ENCODE data around the gene TLX2.

Gene TLX2

DNA sequence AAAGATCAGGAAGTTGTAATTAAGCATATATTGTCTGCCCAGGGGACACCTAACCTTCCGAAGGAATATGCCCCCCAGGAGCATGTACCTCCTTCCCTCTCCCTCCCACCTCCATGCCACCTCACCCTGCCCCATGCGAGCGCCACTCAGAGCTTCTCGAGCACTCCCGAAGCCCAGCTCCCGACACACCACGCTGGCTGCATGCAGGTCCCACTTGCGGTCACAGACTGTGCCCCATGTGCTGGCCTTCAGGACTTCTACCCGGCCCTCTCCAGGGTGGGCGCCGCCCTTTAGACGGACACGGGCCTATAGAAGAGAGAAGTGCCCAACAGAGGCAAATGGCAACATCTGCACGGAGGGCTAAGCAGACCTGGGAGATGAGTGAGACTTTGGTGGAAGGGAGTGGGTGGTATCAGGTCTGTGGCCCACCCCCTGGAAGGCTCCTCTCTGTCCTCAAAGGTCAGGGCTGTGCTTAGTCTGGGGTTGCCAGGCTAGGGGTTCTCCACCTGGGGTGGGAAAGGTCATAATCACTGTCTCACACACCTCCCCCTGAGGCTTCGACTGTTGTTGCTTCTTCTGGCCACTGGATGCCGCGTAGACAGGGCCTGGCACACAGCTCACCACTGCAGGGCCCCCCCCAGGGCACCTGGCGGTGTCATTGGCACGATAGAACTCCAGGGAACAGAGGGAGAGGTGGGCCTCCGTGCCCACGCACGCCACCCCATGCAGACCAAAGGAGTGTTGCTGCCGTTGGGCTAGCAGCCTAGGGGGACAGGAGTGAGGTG, 22.1 kb downstream of the TLX2 start:
- DNase-seq: no peak

DNA sequence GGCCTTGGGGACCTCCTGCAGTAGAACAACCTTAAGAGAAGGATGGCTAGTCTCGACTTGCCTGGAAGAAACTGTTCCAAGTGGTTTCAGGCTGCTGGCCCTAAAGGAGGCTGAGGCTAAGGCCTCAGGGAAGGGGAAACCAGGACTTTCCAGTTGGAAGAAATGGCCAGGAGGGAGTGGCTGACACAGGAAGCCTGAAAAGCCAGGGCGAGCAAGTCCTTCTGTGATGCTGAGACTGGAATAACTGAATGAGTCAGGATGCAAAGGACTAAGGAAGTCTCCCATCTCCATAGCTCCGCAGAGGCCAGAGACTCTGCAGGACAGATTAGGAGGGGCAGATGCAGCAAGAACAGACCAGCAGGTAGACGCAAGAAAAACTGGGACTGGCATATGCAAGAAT, 22.9 kb downstream of the TLX2 start:
- no peak for DNase-seq

DNA sequence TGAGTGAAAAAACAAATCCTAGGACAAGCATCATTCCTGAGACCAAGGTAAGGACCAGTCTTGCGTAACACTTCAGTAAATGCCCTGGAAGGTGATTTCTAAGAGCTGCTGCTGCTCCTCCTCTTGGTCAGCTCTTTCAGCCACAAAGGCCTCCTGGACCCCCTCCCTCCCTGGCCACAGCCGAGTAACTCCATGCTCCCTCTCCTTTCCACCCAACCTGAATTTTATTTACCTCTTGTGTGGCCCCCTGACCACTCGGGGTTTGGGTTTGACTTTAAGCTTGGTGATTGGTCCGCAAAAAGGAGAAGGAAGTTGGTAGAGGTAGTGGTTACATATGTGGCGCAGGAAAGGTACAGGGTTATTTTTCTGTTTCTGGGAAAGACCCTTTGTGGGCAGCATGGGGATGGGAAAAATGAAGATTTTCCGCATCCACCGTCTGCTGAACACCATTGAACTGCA, 24.7 kb downstream of the TLX2 start:
- DNase-seq: no peak

DNA sequence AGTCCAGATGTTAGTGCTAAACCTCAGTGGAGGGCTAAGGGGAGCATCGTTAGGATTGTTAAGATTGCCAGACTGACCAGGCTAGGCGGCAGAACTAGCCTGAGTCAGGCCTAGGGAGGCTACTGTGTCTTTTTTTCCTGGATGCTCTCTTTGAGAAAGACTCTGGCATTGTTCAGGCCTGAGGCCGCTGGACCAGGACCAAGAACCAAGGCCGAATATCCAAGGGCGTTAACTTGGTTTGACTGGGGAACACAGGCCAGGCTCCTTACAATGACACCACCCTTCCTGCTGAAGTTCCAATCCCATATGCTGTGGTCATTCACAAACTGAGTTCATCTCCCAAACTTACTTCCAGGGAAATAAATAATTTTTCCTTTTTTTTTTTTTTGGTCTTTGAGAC, 26.0 kb downstream of the TLX2 start:
- DNase-seq: no peak

DNA sequence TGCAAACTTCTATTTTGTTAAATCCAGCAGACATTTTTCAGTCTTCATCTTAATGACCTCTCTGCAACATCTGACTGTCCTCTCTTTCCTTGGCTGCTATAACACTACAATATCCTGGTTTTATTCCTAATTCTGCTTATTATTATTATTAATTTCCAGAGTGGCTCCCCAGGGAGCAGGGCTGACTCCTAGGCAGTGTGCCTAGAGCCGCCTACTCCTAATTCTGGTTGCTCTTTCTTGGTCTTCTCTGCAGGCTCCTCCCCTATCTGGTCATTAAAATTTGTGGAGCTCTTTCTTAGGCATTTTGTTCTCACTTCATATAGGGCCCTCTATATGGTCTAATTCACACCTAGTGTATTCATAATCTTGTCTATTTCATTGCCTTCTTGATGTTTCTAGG, 28.7 kb downstream of the TLX2 start:
- no peak for DNase-seq

DNA sequence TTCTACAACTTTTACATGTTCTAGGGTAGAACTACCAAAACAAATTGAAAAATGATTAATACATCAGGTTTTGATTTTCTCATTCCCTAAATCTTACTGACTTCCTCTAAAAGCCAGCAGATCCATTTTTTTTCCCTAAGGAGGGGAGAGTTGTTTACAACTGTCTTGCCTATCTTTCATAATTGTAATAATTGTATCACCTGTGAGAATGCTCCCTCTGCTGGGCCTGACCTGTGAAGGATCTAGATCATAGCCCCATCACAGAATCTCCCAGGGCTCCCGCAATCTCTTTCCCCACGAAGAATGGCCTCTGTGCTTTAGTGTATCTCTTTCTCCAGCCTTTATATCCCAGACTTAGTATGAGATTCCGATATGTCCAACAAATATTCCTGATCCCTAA, 30.4 kb downstream of the TLX2 start:
- peak in 1 of 2 donors; percentile 26 for DNase-seq

DNA sequence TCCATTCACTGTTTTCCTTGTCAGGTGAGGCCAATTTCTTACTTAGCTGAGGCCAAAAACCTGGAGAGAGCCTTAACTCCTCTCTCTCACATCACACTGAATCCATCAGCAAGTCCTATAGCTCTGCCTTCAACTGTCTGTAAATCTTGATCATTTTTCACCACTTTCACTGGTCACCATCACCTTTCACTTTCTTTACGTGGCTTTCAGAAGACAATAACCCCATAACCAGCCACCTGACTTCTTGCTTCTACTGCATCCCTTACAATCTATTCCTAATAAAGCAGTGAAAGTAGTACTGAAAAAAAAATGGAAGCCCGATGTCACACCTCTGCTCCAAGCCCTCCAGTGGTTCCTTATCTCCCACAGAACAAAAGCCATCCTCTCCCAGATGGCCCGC, 31.8 kb downstream of the TLX2 start:
- DNase-seq: no peak

DNA sequence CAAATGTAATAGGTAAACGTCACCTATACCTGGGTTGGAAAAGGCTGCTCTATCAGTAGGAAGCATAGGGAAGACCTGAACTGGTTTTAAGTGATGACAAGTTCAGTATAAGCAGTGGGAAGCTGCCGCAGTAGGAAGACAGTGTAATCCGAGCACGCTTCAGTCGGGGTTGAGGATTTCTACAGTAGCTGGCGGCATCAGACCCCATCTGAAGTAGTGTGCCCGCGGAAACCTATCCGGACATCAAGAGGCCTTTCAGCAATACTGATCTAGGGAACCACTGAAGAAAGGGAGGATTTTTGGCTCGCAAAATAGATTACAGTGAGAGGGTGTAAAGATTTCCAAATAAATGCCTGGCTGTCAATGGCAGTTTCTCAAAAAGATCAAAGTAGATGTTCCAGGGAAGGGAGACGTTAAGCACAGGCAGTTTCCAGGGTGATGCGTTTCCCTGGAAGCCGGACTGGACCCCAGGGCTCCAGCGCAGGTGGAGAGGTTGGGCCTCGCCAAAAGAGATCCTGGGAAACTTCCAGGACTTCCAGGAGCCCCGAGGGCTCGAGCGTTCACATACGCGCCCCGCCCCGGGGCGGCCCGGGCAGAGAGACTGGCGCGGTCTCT, 34.1 kb downstream of the TLX2 start:
- no peak for DNase-seq

DNA sequence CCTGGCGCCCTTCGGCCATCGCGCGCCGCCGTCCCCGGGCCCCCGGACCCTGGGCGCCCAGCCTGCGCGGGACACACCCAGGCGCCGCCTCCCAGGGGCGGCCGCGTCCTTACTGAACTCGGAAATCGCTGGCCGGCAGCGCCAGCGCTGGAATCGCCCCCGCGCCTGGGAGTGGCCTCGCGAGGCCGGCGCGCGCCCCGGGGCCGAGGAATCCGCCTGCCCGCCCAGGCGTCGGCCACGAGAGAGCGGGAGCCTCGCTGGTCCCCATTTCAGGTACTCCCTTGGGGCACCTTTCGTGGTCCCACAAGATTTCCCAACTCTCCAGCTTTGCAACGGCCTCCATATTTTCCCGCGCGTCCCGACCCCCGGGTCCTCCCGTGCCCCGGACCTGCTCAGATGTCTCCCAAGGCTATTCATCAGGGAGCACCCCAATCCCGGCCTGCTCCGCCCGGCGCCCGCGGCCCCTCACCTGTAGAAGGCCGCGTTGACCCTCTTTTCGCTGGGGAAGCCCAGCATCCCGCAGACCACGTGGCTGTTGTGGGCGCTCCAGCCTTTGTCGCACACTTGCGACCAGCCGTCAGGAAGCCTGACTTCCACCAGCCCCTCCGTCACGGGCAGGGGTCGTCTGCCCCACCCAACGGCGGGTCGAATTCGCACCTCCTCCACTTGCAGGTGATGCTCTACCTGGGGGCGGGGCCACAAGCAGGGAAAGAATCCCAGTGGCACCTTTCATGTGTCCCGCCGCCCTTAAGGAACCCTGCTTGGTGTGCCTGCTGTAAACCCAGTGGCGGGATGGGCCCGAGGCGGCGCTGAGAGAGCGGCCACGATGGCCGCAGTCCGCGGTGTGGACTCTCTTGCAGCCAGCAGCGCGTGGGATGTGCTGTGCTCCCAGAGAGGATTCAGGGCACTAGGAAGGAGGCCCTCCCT, 34.9 kb downstream of the TLX2 start:
- no peak for DNase-seq

DNA sequence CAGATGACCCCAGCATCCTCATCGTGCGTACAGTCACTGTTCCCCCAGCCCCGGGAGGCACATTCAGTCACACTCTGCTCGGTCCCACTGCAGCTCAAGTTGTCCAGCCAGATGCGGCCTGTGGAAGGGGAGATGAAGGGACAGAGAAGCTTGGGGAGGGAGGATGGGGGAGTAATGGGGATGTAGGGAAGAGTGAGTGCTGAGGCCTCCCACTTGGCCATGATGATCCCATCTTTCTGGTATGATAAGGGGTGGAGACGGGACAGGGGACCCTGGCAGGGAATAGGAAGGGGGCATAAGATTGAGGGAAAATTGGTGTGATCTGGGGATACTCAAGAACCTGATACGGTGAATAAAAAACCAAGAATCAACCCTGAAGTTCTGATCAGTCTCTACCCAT, 36.0 kb downstream of the TLX2 start:
- no peak for DNase-seq

DNA sequence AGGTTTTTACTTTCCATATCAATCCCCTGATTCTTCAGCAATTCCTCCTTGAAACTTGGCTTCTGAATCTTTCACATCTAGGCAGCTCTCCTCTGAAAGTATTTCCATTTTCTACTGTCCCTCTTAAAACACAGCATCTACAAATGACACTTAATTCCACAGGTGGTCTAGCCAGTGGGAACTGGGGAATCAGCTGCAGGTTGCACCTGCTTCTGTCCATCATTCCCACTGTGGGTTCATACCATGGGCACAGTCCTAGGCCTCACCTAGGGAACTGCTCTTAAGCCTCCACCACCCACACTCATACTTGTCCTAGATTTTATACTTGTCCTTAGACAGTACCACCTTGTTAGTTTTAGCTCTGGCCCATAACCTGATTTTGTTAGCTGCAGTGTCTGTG, 37.3 kb downstream of the TLX2 start:
- DNase-seq: no peak

DNA sequence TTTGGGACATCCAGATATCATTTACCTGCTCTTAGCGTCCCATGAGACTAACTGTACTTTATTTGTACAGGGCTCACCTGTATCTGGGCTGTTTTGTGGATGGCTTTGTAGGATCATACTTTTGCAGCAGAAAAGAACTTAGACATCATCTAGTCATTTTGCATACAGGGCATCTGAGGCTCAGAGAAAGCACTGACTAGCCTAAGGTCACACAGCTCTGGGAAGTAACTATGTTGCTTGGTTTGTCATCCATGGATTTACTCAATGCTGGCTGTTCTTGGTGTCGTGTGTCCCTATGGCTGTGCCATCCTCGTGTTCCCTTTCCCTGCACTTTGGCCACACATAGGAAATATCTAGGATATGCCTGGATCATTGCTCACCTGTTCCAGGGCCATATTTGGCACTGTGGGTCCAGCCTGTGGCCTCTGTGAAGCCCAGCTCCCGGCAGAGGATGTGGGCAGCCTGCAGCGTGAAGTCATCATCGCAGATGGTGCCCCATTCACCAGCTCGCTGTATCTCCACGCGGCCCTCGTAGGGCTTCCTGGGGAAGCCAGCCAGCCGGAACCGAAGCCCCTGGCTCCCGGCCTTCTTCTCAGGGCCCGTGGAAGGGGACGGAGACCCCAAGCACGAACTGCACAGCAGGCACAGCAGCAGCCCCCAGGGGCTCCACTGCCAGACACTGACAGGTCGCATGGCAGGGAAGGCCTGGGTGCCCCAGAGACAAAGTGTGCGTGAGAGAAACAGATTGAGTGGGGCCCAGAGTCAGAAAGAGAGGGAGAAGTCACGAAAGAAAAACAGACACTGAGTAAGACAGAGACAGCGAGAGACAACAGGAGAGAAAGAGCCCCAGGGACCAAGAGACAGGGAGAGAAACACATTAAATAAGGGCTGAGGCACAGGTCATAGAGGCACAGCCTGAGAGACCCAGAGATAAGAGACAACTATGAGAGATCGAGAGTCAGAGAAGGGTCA, 38.0 kb downstream of the TLX2 start:
- DNase-seq: no peak

DNA sequence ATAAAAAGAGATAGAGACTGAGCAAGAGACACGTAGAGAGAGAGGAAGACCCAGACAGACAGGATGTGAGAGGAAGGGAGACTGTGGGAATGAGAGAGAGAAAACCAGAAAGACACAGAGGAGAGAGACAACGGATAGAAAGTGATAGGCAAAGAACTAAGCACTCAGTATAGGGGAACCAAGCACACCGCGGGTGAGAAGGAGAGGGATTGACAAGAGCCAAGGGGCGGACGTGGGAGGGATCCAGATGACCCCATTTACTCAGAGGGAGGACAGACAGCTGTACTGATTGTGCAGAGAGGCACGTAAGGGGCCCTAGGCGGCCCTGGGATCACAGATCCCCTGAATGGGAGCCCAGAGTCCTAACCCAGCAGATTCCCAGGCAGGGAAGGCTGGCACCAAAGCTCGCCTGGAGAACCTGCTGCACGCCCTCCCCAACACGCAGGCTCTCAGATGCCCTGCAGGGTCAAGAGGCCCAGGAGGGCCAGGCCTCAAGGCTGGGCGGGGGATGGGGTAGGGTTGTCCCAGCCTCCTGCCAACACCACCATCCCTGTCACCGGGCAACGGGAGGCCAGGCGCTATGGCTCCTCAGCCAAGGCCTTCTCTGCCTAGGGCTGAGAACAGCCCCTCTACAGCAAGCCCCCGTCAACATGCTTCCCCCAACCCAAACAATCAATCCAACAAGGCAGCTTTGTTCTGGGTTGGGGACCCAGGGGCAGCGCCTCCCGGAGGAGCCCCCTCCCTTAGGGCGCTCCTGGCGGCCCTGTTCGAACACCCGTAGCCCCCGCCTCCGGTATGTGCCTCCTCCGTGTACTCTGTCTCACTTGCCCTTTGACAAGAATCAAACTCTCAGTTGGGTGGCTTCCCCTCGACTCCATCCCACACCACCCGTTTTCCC, 38.9 kb downstream of the TLX2 start:
- DNase-seq: no peak

DNA sequence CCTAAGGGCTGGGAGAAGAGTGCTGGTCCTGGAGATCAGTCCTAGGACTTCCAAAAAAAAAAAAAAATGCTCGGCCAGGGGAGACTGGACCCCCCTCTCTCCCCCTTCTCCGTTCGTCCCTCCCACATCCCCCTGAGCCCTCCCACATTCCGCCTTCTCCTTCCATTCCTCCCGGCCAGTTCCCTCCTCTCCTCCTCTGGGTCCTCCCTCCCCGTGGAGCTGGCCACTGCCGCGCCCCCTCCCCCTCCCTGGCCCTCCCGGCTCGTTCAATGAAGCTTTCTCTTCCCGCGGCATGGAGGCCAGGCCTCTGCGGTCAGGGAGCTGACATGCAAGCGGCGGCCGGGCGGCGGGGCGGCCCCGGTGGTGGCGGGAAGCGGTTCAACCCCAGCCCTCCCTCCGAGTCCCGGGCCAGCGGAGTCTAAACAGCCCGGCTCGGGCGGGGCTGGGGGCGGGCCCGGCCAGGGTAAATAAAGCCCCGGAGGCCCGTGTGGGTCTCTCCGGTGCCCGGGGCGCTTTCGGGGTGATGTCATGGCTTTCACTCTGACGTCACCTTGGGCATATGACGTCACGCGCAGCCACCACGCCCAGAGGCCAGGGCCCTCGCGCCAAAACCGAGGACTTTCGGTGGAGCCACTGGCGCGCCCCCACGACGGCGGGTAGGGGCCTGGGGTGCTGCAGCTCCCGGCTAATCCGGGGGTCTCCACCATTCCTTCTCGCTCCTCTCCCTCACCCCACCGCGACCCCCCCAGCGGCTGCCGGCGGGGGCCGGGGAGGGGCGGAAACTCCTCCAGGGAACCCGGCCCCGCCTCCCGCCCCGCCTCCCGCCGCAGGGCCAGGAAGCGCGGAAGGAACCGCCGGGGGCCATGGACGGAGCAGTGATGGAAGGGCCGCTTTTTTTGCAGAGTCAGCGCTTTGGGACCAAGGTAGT, 39.9 kb downstream of the TLX2 start, which contains the start of the genes DOK1 and LOXL3:
TSS of gene DOK1 (plus strand) at position 829 of the 928 bp plus-strand sequence. CDS start at position 864, 35 bp downstream.
TSS of gene LOXL3 (minus strand) at position 51 of the 928 bp plus-strand sequence. CDS start 1,308 bp downstream, outside the sequence.
- DNase-seq: peak; percentile 76 to 88

DNA sequence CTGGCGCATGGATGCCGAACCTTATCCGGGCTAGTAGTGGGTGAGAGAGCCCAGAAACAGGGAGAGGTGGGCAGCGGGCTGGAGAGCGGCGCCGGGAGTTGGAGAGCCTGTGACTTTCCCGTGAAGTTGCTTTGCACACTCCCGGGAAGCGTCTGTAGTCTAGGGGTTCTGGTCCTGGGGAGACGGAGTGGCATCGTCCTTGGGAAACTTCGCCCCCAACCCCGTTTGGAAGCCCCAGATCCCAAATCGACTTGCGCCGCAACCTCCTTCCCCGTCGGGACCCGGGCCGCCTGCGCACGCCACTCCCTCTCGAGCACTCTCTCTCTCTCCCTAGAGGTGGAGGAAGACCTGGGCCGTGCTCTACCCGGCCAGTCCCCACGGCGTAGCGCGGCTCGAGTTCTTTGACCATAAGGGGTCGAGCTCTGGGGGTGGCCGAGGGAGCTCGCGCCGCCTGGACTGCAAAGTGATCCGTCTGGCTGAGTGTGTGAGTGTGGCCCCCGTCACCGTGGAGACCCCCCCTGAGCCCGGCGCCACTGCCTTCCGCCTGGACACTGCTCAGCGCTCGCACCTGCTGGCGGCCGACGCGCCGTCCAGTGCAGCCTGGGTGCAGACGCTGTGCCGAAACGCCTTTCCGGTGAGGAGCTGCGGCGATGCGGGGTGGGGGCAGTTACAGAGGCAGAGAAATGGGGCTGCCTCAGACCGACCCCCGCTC, 40.7 kb downstream of the TLX2 start:
- DNase-seq: peak; percentile 46 to 49

DNA sequence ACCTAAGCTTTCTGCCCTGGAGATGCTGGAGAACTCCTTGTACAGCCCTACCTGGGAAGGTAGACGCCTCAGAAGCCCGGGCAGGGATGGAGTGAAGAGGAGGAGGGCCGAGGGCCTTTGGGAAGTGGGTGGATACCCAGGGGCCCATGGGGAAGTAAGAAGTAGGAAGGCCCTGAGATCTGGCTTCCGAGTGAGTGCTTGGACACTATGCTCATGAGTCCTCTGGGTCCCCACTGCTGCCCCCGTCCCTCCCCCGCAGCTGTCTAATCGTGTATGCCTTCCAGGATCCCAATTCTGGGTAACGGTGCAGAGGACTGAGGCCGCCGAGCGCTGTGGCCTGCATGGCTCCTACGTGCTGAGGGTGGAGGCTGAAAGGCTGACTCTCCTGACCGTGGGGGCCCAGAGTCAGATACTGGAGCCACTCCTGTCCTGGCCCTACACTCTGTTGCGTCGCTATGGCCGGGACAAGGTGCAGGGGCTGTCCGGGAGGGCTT, 41.4 kb downstream of the TLX2 start:
- no peak for DNase-seq

DNA sequence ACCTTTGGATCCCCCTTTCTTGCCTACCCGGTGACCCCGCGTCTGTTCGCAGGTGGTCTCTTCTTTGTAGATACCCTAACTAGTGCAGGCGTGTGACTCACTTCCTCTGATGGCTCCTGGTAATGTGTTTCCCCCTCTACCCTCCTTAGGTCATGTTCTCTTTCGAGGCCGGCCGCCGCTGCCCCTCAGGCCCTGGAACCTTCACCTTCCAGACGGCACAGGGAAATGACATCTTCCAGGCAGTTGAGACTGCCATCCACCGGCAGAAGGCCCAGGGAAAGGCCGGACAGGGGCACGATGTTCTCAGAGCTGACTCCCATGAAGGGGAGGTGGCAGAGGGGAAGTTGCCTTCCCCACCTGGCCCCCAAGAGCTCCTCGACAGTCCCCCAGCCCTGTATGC, 41.9 kb downstream of the TLX2 start:
- no peak for DNase-seq

DNA sequence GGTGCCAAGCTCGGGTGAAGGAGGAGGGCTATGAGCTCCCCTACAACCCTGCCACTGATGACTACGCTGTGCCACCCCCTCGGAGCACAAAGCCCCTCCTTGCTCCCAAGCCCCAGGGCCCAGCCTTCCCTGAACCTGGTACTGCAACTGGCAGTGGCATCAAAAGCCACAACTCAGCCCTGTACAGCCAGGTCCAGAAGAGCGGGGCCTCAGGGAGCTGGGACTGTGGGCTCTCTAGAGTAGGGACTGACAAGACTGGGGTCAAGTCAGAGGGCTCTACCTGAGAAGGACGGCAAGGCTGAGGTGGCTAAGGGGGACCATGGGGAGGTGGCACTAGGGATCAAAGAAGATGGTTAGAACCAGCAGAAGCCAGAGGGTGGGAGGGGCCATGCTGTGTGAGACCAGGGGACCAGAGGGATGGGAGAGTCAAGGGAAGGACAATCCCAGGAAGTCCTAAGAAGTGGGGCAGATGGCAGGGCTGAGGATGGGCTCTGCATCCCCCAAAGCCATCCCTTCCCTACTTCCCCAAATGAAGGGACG, 42.7 kb downstream of the TLX2 start:
- no peak for DNase-seq
